Mesenchymal stem cell (in vitro differentiated cells and primary cell): ENCODE results near the gene CYB561A3.

Experiments used
- DNase-seq: peaks from one replicate; pipeline ENCODE4 v3.0.0-alpha.2; 2013
- H2AFZ ChIP-seq: one replicate; pipeline ENCODE4 v1.6.1; 2013; ENCODE audit warnings: low read depth, mild to moderate bottlenecking, control low read depth, inconsistent platforms, low read length, moderate library complexity
- H2AK5ac ChIP-seq: 2 replicates; pipeline ENCODE4 v1.6.1; 2013; ENCODE audit warnings: low read length, moderate library complexity, mild to moderate bottlenecking, inconsistent platforms; ENCODE audit not compliant: severe bottlenecking
- H2BK120ac ChIP-seq: one replicate; pipeline ENCODE4 v1.6.1; 2013; ENCODE audit warnings: low read depth, mild to moderate bottlenecking, inconsistent platforms, low read length, moderate library complexity
- H2BK12ac ChIP-seq, 2 experiments: one replicate each; pipeline ENCODE4 v1.6.1; 2013; ENCODE audit warnings: inconsistent platforms in 2 of 2, low read length in 2 of 2, mild to moderate bottlenecking in 2 of 2, moderate library complexity in 2 of 2, control low read depth in 1 of 2
- H2BK15ac ChIP-seq: one replicate; pipeline ENCODE4 v1.6.1; 2013; ENCODE audit warnings: mild to moderate bottlenecking, low read depth, inconsistent platforms; ENCODE audit not compliant: poor library complexity, severe bottlenecking
- H2BK5ac ChIP-seq: 2 replicates; pipeline ENCODE4 v1.6.1; 2013; ENCODE audit warnings: low read depth, mild to moderate bottlenecking, low read length, control low read depth, inconsistent platforms; ENCODE audit not compliant: poor library complexity, severe bottlenecking
- H3K14ac ChIP-seq, 2 experiments: one replicate each; pipeline ENCODE4 v1.6.1; 2013; ENCODE audit warnings: inconsistent platforms in 2 of 2, low read length in 2 of 2, control low read depth in 1 of 2, mild to moderate bottlenecking in 1 of 2, moderate library complexity in 1 of 2
- H3K18ac ChIP-seq, 2 experiments: one replicate each; pipeline ENCODE4 v1.6.1; 2013; ENCODE audit warnings: inconsistent platforms in 2 of 2, low read length in 2 of 2, control low read depth in 1 of 2, low read depth in 1 of 2, mild to moderate bottlenecking in 1 of 2
- H3K23ac ChIP-seq, 2 experiments: one replicate each; pipeline ENCODE4 v1.6.1; 2013; ENCODE audit warnings: inconsistent platforms in 2 of 2, low read length in 2 of 2, mild to moderate bottlenecking in 2 of 2, moderate library complexity in 2 of 2, control low read depth in 1 of 2
- H3K27ac ChIP-seq: 2 replicates; pipeline ENCODE4 v1.5.1; 2013; ENCODE audit warnings: mild to moderate bottlenecking, moderate library complexity, low read length, control low read depth, inconsistent platforms; ENCODE audit not compliant: poor library complexity, severe bottlenecking
- H3K27me3 ChIP-seq, 2 experiments: 2 replicates each; pipeline versions ENCODE4 v1.6.1 to v1.7.0; 2013; ENCODE audit warnings: low read length in 2 of 2, mild to moderate bottlenecking in 2 of 2, moderate library complexity in 2 of 2, control low read depth in 1 of 2, inconsistent platforms in 1 of 2; ENCODE audit not compliant: control insufficient read depth in 1 of 2, insufficient read depth in 1 of 2
- H3K36me3 ChIP-seq, 2 experiments: 2 replicates each; pipeline versions ENCODE4 v1.6.1 to v1.7.0; 2013; ENCODE audit warnings: low read length in 2 of 2, control low read depth in 1 of 2, inconsistent platforms in 1 of 2, low read depth in 1 of 2, mild to moderate bottlenecking in 1 of 2; ENCODE audit not compliant: insufficient read depth in 2 of 2, control insufficient read depth in 1 of 2
- H3K4ac ChIP-seq, 2 experiments: one replicate each; pipeline ENCODE4 v1.6.1; 2013; ENCODE audit warnings: inconsistent platforms in 2 of 2, low read length in 2 of 2, mild to moderate bottlenecking in 2 of 2, moderate library complexity in 2 of 2, control low read depth in 1 of 2, low read depth in 1 of 2
- H3K4me1 ChIP-seq: 2 replicates; pipeline ENCODE4 v1.6.1; 2013; ENCODE audit warnings: low read depth, low read length, control low read depth; ENCODE audit not compliant: control insufficient read depth, insufficient read depth
- H3K4me2 ChIP-seq: 2 replicates; pipeline ENCODE4 v1.6.1; 2013; ENCODE audit warnings: low read length, mild to moderate bottlenecking, inconsistent platforms; ENCODE audit not compliant: poor library complexity, severe bottlenecking
- H3K4me3 ChIP-seq, 2 experiments: 2 replicates each; pipeline versions ENCODE4 v1.5.1 to v1.7.0; 2013; ENCODE audit warnings: low read length in 2 of 2, mild to moderate bottlenecking in 2 of 2, control low read depth in 1 of 2, low read depth in 1 of 2; ENCODE audit not compliant: insufficient read depth in 1 of 2
- H3K79me1 ChIP-seq: replicated peaks from 2 replicates; pipeline ENCODE4 v1.6.1; 2013; ENCODE audit warnings: mild to moderate bottlenecking, control low read depth, low read length, inconsistent platforms; ENCODE audit not compliant: poor library complexity, severe bottlenecking
- H3K9ac ChIP-seq: 2 replicates; pipeline ENCODE4 v1.7.0; 2013; ENCODE audit warnings: mild to moderate bottlenecking, low read length, moderate library complexity
- H3K9me3 ChIP-seq: 2 replicates; pipeline ENCODE4 v1.7.0; 2013; ENCODE audit warnings: mild to moderate bottlenecking, low read length; ENCODE audit not compliant: control insufficient read depth
- H4K8ac ChIP-seq: one replicate; pipeline ENCODE4 v1.6.1; 2013; ENCODE audit warnings: inconsistent platforms, mild to moderate bottlenecking, low read length, moderate library complexity
- H4K91ac ChIP-seq: one replicate; pipeline ENCODE4 v1.6.1; 2013; ENCODE audit warnings: mild to moderate bottlenecking, low read length, inconsistent platforms
- WGBS: methylation state at CpG from one replicate; pipeline ENCODE4 v1.1.7; 2013; ENCODE audit warnings: mixed read lengths; 5-methylcytosine and 5-hydroxymethylcytosine counted together

The CYB561A3 gene

GRCh38 chr11:61352038-61352437, 9.6 kb downstream of the CYB561A3 start:
- Histone ChIP-seq H3K14ac (no peak overlapping the region), H2BK12ac (no peak overlapping the region), H3K23ac (no peak overlapping the region), H2BK5ac (no peak overlapping the region), H3K27me3 (no peaks in the 10 kb centered on the region), H3K79me1 (peaks cover 4% of the 10 kb centered on the region), H3K27ac (no peak overlapping the region), H3K36me3 (peaks cover 64 to 79% of the 10 kb centered on the region in 2 experiments), H2BK15ac (no peak overlapping the region), H4K91ac (no peak overlapping the region), H4K8ac (no peak overlapping the region), H3K4me3 (no peak overlapping the region), H3K18ac (no peak overlapping the region), H3K4ac (no peak overlapping the region), H3K9ac (no peak overlapping the region), H2BK120ac (no peak overlapping the region), H3K4me1 (peaks cover 3% of the 10 kb centered on the region), H3K9me3 (no peaks in the 10 kb centered on the region), H3K4me2 (no peak overlapping the region), H2AK5ac (no peak overlapping the region), H2AFZ (no peak overlapping the region)
- no peak for DNase-seq
- WGBS, result 83% methylated on average over 8 of the region's 8 CpGs

GRCh38 chr11:61350803-61351202, 10.9 kb downstream of the CYB561A3 start:
- Histone ChIP-seq H3K9me3 (no peaks in the 10 kb centered on the region), H3K9ac (no peak overlapping the region), H3K36me3 (peaks cover 71 to 79% of the 10 kb centered on the region in 2 experiments), H2BK5ac (no peak overlapping the region), H2BK12ac (no peak overlapping the region), H3K23ac (no peak overlapping the region), H2AFZ (no peak overlapping the region), H3K4me1 (peaks cover 3% of the 10 kb centered on the region), H3K18ac (no peak overlapping the region), H2BK15ac (no peak overlapping the region), H3K14ac (no peak overlapping the region), H3K27me3 (no peaks in the 10 kb centered on the region), H4K91ac (no peak overlapping the region), H3K4me3 (no peak overlapping the region), H3K79me1 (no peaks in the 10 kb centered on the region), H3K4ac (no peak overlapping the region), H2BK120ac (no peak overlapping the region), H4K8ac (no peak overlapping the region), H3K4me2 (no peak overlapping the region), H3K27ac (no peak overlapping the region), H2AK5ac (no peak overlapping the region)
- DNase-seq, result no peak
- WGBS, result 96% methylated on average over 8 of the region's 8 CpGs

DNA sequence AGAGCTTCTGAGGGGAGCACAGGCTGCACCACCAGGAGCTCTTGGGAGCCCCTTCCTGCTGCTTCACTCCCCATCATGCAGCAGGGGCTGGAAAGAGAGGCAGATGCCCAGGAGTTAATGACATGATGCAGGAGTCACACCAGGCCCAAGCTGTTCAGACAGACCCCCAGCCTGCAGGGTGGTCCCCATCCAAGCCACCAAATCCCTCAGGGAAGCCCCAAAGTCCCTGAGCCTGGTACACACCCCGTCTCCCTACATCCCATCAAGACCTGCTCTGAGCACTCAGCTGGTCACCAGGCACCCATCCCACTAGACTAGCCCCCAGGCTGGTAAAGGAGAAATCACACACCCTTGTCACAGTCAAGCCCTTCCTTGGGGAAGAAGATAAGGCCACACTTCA, 11.3 kb downstream of the CYB561A3 start:
- no peak overlapping the region for H2BK12ac ChIP-seq
- no peak overlapping the region for H3K27ac ChIP-seq
- no peak overlapping the region for H2BK5ac ChIP-seq
- no peak overlapping the region for H2AFZ ChIP-seq
- H2AK5ac ChIP-seq, result no peak overlapping the region
- no peaks in the 10 kb centered on the region for H3K27me3 ChIP-seq
- H3K23ac ChIP-seq, result no peak overlapping the region
- H3K36me3 ChIP-seq, result peaks cover 76 to 83% of the 10 kb centered on the region in 2 experiments
- WGBS, result 100% methylated on average over 1 of the region's 1 CpG
- no peak for DNase-seq
- no peak overlapping the region for H3K4me2 ChIP-seq
- H3K79me1 ChIP-seq, result no peaks in the 10 kb centered on the region
- peaks cover 3% of the 10 kb centered on the region for H3K4me1 ChIP-seq
- no peak overlapping the region for H4K8ac ChIP-seq
- no peak overlapping the region for H3K4me3 ChIP-seq
- H2BK15ac ChIP-seq, result no peak overlapping the region
- H3K14ac ChIP-seq, result no peak overlapping the region
- no peaks in the 10 kb centered on the region for H3K9me3 ChIP-seq
- no peak overlapping the region for H3K18ac ChIP-seq
- H4K91ac ChIP-seq, result no peak overlapping the region
- H2BK120ac ChIP-seq, result no peak overlapping the region
- no peak overlapping the region for H3K9ac ChIP-seq
- no peak overlapping the region for H3K4ac ChIP-seq

GRCh38 chr11:61349916-61350315, 11.8 kb downstream of the CYB561A3 start:
- no peak overlapping the region for H3K4me3 ChIP-seq

More at GRCh38 chr11:61349916-61350315, 11.8 kb downstream of the CYB561A3 start:
- 97% methylated on average over 10 of the region's 10 CpGs for WGBS
- Histone ChIP-seq H2BK15ac (no peak overlapping the region), H2AFZ (no peak overlapping the region), H2BK12ac (no peak overlapping the region), H3K4ac (no peak overlapping the region), H3K14ac (no peak overlapping the region), H3K4me1 (peaks cover 3% of the 10 kb centered on the region), H2AK5ac (no peak overlapping the region), H3K27me3 (no peaks in the 10 kb centered on the region), H3K9ac (no peak overlapping the region), H3K36me3 (peaks cover 80 to 81% of the 10 kb centered on the region in 2 experiments), H3K79me1 (no peaks in the 10 kb centered on the region), H2BK5ac (no peak overlapping the region), H3K4me2 (no peak overlapping the region), H4K8ac (no peak overlapping the region), H3K18ac (no peak overlapping the region), H2BK120ac (no peak overlapping the region), H3K23ac (no peak overlapping the region), H3K9me3 (no peaks in the 10 kb centered on the region), H3K27ac (no peak overlapping the region), H4K91ac (no peak overlapping the region)
- DNase-seq, result no peak
